Cardiac muscle cell (in vitro differentiated cells and primary cell): Measurements from ENCODE around the gene RABEP1. TPM values are rescaled to one million over a fixed set of nuclear protein-coding genes. Genes with fewer than 3 reads are reported as not detected.

Experiments used
- DNase-seq, 2 donors: peaks; one replicate each; pipeline versions ENCODE4 v3.0.0 to v3.0.0-alpha.2; 2010 to 2017; ENCODE audit warnings: low read depth in 1 of 2, low spot score in 1 of 2
- H3K27ac ChIP-seq: fragments of 200-600 bp; sonication (generic); 2 replicates; pipeline ENCODE4 v1.5.1; 2016
- H3K27me3 ChIP-seq: fragments of 200-600 bp; sonication (generic); 2 replicates; pipeline ENCODE4 v1.6.0; 2016; ENCODE audit warnings: control low read depth
- H3K36me3 ChIP-seq: fragments of 200-600 bp; sonication (generic); 2 replicates; pipeline ENCODE4 v1.5.1; 2016; ENCODE audit warnings: control low read depth
- H3K4me1 ChIP-seq: fragments of 200-600 bp; sonication (generic); 2 replicates; pipeline ENCODE4 v1.8.1; 2017; ENCODE audit warnings: low read depth, mild to moderate bottlenecking, mixed run types
- H3K4me3 ChIP-seq: fragments of 200-600 bp; sonication (generic); 2 replicates; pipeline ENCODE4 v1.5.1; 2016; ENCODE audit warnings: mild to moderate bottlenecking
- H3K9me3 ChIP-seq: fragments of 200-600 bp; sonication (generic); 2 replicates; pipeline ENCODE4 v1.5.1; 2017; ENCODE audit warnings: low read depth, mild to moderate bottlenecking, control low read depth
- CTCF ChIP-seq: IDR thresholded peaks from 2 replicates; pipeline ENCODE4 v1.5.1; 2012; ENCODE audit warnings: low read depth, mild to moderate bottlenecking, low read length
- polyA plus RNA-seq: library from polyadenylated mRNA; unstranded; fragments of >200 nt; fragmentation: Nextera tagmentation; extraction: Ambion mirVana; gene quantifications from 2 replicates; pipeline ENCODE4 v1.2.1, GENCODE V29; 2016
- total RNA-seq: library from RNA; depleted of rRNA; stranded (reverse); fragments of >200 nt; gene quantifications from 2 replicates; pipeline ENCODE4 v1.2.3, GENCODE V29; 2016

The RABEP1 gene
- total and polyA plus RNA-seq, 2 experiments from 2014 or later = 36.0 to 37.5 TPM

GRCh38 chr17:5354886-5355415 is 72.9 kb downstream of the RABEP1 start:
- Histone ChIP-seq H3K9me3 (no peaks in the 10 kb centered on the region), H3K27me3 (no peaks in the 10 kb centered on the region), H3K4me3 (no peak overlapping the region), H3K4me1 (no peaks in the 10 kb centered on the region), H3K36me3 (peaks cover 55% of the 10 kb centered on the region), H3K27ac (no peak overlapping the region)
- TF ChIP-seq CTCF = no peak
- no peak for DNase-seq

GRCh38 chr17:5355421-5356129 is 73.5 kb downstream of the RABEP1 start:
- H3K4me1 ChIP-seq = no peaks in the 10 kb centered on the region
- no peak overlapping the region for H3K27ac ChIP-seq
- H3K27me3 ChIP-seq = no peaks in the 10 kb centered on the region
- no peak for TF ChIP-seq CTCF
- H3K4me3 ChIP-seq = no peak overlapping the region
- peaks cover 53% of the 10 kb centered on the region for H3K36me3 ChIP-seq
- H3K9me3 ChIP-seq = no peaks in the 10 kb centered on the region
- DNase-seq = peak in 1 of 2 donors; percentile 18

- H3K27ac ChIP-seq = no peak overlapping the region
- no peak overlapping the region for H3K4me3 ChIP-seq
- no peaks in the 10 kb centered on the region for H3K27me3 ChIP-seq
- no peaks in the 10 kb centered on the region for H3K4me1 ChIP-seq
- peaks cover 35% of the 10 kb centered on the region for H3K36me3 ChIP-seq
- no peak for DNase-seq
- TF ChIP-seq CTCF = no peak
- H3K9me3 ChIP-seq = no peaks in the 10 kb centered on the region
These were observed 79.3 kb downstream of the RABEP1 start for GRCh38 chr17:5361426-5361825.

- Histone ChIP-seq H3K27ac (no peak overlapping the region), H3K27me3 (no peaks in the 10 kb centered on the region), H3K36me3 (peaks cover 32% of the 10 kb centered on the region), H3K9me3 (no peaks in the 10 kb centered on the region), H3K4me1 (no peaks in the 10 kb centered on the region), H3K4me3 (no peak overlapping the region)
- TF ChIP-seq CTCF = no peak
- no peak for DNase-seq
These were observed 80.2 kb downstream of the RABEP1 start for GRCh38 chr17:5362162-5362811.

GRCh38 chr17:5364156-5364555 is 82.1 kb downstream of the RABEP1 start:
- no peaks in the 10 kb centered on the region for H3K4me1 ChIP-seq
- DNase-seq = peak in 1 of 2 donors; percentile 69
- no peak overlapping the region for H3K4me3 ChIP-seq
- TF ChIP-seq CTCF = no peak
- no peaks in the 10 kb centered on the region for H3K27me3 ChIP-seq
- H3K36me3 ChIP-seq = peaks cover 37% of the 10 kb centered on the region
- H3K27ac ChIP-seq = no peak overlapping the region
- no peaks in the 10 kb centered on the region for H3K9me3 ChIP-seq
